ENCODE results near the gene CREBRF. TPM values are rescaled to one million over a fixed set of nuclear protein-coding genes. Genes with fewer than 3 reads are reported as not detected.
A peak's percentile ranks its signal among the peaks of the same experiment; 100 is the strongest.
"Not testable (repeated sequence)": the region's sequence is repeated elsewhere in the genome, so short reads cannot be mapped to it uniquely, and the experiment has no call there.

Gene CREBRF
- total and polyA plus RNA-seq, 2 experiments from 2014 or later, result 14.7 to 21.0 TPM

DNA sequence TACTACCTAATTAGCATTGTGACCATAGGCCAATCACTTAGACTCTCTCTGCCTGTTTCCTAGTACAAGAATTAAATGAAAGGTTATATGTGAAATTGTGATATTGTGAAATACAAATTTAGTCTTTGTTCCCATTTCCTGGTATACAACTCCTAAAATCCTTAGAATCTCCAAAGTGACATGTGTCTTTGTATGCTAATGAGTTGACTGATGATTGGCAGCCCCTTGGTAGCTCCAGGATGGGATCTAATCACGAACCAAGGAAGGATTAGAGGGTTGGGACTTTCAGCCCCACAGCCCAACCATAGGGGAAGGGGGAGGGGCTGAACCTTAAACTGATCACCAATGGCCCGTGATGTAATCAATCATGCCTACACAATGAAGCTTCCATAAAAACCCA is 41.0 kb upstream of the CREBRF start:
- peaks cover 34% of the 10 kb centered on the region for H4K20me1 ChIP-seq (ENCODE audit: insufficient read depth, poor library complexity, severe bottlenecking)
- no peaks in the 10 kb centered on the region for H3K36me3 ChIP-seq (replicated peaks; ENCODE audit: insufficient read depth, low read depth)
- no peaks in the 10 kb centered on the region for H3K9me2 ChIP-seq (replicated peaks; ENCODE audit: insufficient read depth)
- DNase-seq (ENCODE audit: low spot score), result no peak
- H3K4me2 ChIP-seq, result no peak overlapping the region
- no peak overlapping the region for H2AFZ ChIP-seq
- WGBS (ENCODE audit: low lambda C conversion rate, missing lambda C conversion rate), result 94% methylated on average over 2 of the region's 2 CpGs
- H3K79me2 ChIP-seq, result peaks cover 94% of the 10 kb centered on the region
- no peaks in the 10 kb centered on the region for H3K27me3 ChIP-seq
- no peak overlapping the region for H3K4me3 ChIP-seq
- H3K27ac ChIP-seq, result peak overlapping the region; percentile 24
- no peak for TF ChIP-seq EZH2phosphoT487 (IDR thresholded peaks at IDR 0.05; ENCODE audit: low read depth, severe bottlenecking, unreplicated experiment)
- TF ChIP-seq EZH2 (IDR thresholded peaks at IDR 0.05; ENCODE audit: borderline replicate concordance), result no peak
- TF ChIP-seq, protein P1, sequence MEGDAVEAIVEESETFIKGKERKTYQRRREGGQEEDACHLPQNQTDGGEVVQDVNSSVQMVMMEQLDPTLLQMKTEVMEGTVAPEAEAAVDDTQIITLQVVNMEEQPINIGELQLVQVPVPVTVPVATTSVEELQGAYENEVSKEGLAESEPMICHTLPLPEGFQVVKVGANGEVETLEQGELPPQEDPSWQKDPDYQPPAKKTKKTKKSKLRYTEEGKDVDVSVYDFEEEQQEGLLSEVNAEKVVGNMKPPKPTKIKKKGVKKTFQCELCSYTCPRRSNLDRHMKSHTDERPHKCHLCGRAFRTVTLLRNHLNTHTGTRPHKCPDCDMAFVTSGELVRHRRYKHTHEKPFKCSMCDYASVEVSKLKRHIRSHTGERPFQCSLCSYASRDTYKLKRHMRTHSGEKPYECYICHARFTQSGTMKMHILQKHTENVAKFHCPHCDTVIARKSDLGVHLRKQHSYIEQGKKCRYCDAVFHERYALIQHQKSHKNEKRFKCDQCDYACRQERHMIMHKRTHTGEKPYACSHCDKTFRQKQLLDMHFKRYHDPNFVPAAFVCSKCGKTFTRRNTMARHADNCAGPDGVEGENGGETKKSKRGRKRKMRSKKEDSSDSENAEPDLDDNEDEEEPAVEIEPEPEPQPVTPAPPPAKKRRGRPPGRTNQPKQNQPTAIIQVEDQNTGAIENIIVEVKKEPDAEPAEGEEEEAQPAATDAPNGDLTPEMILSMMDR (IDR thresholded peaks at IDR 0.05; ENCODE audit: poor library complexity), result no peak
- H3K9me3 ChIP-seq (ENCODE audit: low read depth), result no peaks in the 10 kb centered on the region
- H3K4me1 ChIP-seq (ENCODE audit: insufficient read depth), result peaks cover 8% of the 10 kb centered on the region

DNA sequence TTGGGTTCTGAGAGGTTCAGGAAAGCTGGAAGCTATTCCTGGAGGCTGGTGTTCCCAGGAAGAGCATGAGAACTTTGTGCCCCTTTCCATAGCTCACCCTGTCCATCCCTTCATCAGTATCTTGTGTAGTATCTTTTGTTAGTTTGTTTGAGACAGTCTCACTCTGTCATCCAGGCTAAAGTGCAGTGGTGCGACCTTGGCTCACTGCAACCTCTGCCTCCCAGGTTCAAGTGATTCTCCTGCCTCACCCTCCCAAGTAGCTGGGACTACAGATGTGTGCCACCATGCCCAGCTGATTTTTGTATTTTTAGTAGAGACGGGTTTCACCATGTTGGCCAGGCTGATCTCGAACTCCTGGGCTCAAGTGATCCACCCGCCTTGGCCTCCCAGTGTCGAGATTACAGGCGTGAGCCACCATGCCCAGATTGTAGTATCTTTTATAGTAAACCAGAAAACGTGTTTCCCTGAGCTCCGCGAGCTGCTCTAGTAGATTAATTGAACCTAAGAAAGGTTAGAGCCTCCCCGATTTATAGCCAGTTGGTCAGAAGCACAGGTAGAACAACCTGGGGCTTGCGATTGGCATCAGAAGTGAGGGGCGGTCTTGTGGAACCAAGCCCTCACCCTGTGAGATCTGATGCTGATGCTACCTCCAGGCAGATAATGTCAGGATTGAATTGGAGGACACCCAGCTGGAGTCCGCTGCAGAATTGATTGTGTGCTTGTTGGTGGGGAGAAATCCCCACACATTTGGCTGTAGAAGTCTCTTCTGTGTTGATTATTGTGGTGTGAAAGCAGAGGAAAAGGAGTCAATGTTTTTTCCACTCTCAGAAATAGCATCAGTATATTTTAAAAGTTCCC is 40.3 kb upstream of the CREBRF start:
- WGBS (ENCODE audit: low lambda C conversion rate, missing lambda C conversion rate), result 91% methylated on average over 13 of the region's 13 CpGs
- H3K9me3 ChIP-seq (ENCODE audit: low read depth), result no peaks in the 10 kb centered on the region
- H2AFZ ChIP-seq, result no peak overlapping the region
- H3K79me2 ChIP-seq, result peaks cover 92% of the 10 kb centered on the region
- H3K4me1 ChIP-seq (ENCODE audit: insufficient read depth), result peaks cover 8% of the 10 kb centered on the region
- H3K9me2 ChIP-seq (replicated peaks; ENCODE audit: insufficient read depth), result no peaks in the 10 kb centered on the region
- DNase-seq (ENCODE audit: low spot score), result no peak
- H3K27ac ChIP-seq, result peak overlapping the region; percentile 24
- no peak overlapping the region for H3K4me3 ChIP-seq
- no peaks in the 10 kb centered on the region for H3K36me3 ChIP-seq (replicated peaks; ENCODE audit: insufficient read depth, low read depth)
- TF ChIP-seq, protein P1 (IDR thresholded peaks at IDR 0.05; ENCODE audit: poor library complexity), result no peak
- TF ChIP-seq EZH2phosphoT487 (IDR thresholded peaks at IDR 0.05; ENCODE audit: low read depth, severe bottlenecking, unreplicated experiment) (no peak), EZH2 (IDR thresholded peaks at IDR 0.05; ENCODE audit: borderline replicate concordance) (no peak)
- peaks cover 32% of the 10 kb centered on the region for H4K20me1 ChIP-seq (ENCODE audit: insufficient read depth, poor library complexity, severe bottlenecking)
- H3K4me2 ChIP-seq, result peak overlapping the region; percentile 18
- no peaks in the 10 kb centered on the region for H3K27me3 ChIP-seq

DNA sequence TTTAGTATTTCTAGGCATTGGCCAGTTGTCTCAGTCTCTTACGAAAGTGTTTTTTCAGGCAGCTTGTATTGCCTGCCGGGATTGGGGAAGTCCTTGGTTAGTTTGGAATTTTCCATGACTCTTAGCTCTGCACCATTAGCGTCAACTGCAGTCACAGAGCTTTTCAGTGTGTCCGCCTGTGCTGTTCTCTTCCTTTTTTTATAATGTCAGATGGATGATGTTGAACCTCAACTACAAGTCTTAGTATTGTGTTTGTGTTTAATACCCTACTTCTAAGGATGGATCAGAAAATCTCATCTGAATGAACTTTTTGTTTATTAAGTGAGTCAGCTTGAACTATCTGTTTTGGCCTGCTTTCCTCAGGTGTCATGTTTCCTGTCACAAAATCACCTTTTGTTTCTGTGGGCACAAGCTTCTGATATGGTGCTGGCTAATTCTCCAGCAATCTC is 39.5 kb upstream of the CREBRF start:
- peaks cover 84% of the 10 kb centered on the region for H3K79me2 ChIP-seq
- H3K4me1 ChIP-seq (ENCODE audit: insufficient read depth), result peaks cover 8% of the 10 kb centered on the region
- H3K9me3 ChIP-seq (ENCODE audit: low read depth), result no peaks in the 10 kb centered on the region
- WGBS (ENCODE audit: low lambda C conversion rate, missing lambda C conversion rate), result 51% methylated on average over 4 of the region's 4 CpGs
- H2AFZ ChIP-seq, result no peak overlapping the region
- H3K4me3 ChIP-seq, result no peak overlapping the region
- no peaks in the 10 kb centered on the region for H3K9me2 ChIP-seq (replicated peaks; ENCODE audit: insufficient read depth)
- peak overlapping the region; percentile 24 for H3K27ac ChIP-seq
- H3K36me3 ChIP-seq (replicated peaks; ENCODE audit: insufficient read depth, low read depth), result no peaks in the 10 kb centered on the region
- peak overlapping the region; percentile 18 for H3K4me2 ChIP-seq
- peaks cover 26% of the 10 kb centered on the region for H4K20me1 ChIP-seq (ENCODE audit: insufficient read depth, poor library complexity, severe bottlenecking)
- no peak for TF ChIP-seq EZH2 (IDR thresholded peaks at IDR 0.05; ENCODE audit: borderline replicate concordance)
- no peak for TF ChIP-seq EZH2phosphoT487 (IDR thresholded peaks at IDR 0.05; ENCODE audit: low read depth, severe bottlenecking, unreplicated experiment)
- TF ChIP-seq, protein P1 (IDR thresholded peaks at IDR 0.05; ENCODE audit: poor library complexity), result no peak
- DNase-seq (ENCODE audit: low spot score), result peak; percentile 47
- no peaks in the 10 kb centered on the region for H3K27me3 ChIP-seq

DNA sequence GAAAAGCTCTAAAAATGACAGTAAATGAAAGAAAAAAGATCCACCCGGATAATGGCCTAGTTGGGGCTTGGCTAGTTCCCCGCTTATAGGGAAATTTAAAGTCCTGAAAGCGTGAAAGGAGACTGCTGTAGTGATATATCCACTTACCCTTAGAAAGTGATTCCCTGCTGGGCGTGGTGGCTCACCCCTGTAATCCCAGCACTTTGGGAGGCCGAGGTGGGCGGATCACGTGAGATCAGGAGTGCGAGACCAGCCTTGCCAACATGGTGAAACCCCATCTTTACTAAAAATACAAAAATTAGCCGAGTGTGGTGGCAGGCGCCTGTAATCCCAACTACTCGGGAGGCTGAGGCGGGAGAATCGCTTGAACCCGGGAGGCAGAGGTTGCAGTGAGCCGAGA is 39.1 kb upstream of the CREBRF start:
- not testable (repeated sequence) for H3K4me3 ChIP-seq; H3K4me1 ChIP-seq (ENCODE audit: insufficient read depth); H2AFZ ChIP-seq; H3K9me3 ChIP-seq (ENCODE audit: low read depth); H3K36me3 ChIP-seq (replicated peaks; ENCODE audit: insufficient read depth, low read depth); H3K9me2 ChIP-seq (replicated peaks; ENCODE audit: insufficient read depth); DNase-seq (ENCODE audit: low spot score); H3K27me3 ChIP-seq; H3K4me2 ChIP-seq
- peak overlapping the region; percentile 24 for H3K27ac ChIP-seq
- H3K79me2 ChIP-seq, result peaks cover 84% of the 10 kb centered on the region
- peaks cover 26% of the 10 kb centered on the region for H4K20me1 ChIP-seq (ENCODE audit: insufficient read depth, poor library complexity, severe bottlenecking)
- 98% methylated on average over 15 of the region's 15 CpGs for WGBS (ENCODE audit: low lambda C conversion rate, missing lambda C conversion rate)
